IPS-NIHi7 (cell line): Measurements from ENCODE around the gene HSDL2.
"Not testable (repeated sequence)": the region's sequence is repeated elsewhere in the genome, so short reads cannot be mapped to it uniquely, and the experiment has no call there.

ENCODE experiments used
- DNase-seq: peaks from one replicate; pipeline ENCODE4 v3.0.0; 2012; ENCODE audit warnings: mixed read lengths; ENCODE audit errors: extremely low spot score

Gene HSDL2

GRCh38 chr9:112380102-112380824, at the start of gene HSDL2:
Gene HSDL2, plus strand, starts transcription at chr9:112380108. Its CDS starts 56 bp downstream, at chr9:112380164.
- no peak for DNase-seq

GRCh38 chr9:112331674-112331952, 48.3 kb upstream of the HSDL2 start:
- no peak for DNase-seq

- DNase-seq = no peak
These were observed 47.7 kb upstream of the HSDL2 start for GRCh38 chr9:112332214-112332613.

GRCh38 chr9:112332674-112332976, 47.3 kb upstream of the HSDL2 start:
- DNase-seq = peak; percentile 60

GRCh38 chr9:112332977-112333638, 46.8 kb upstream of the HSDL2 start, which contains the start of gene PTBP3:
Gene PTBP3, minus strand, starts transcription at chr9:112333619. Its CDS starts 35,754 bp downstream, at chr9:112297865.
- DNase-seq = no peak

- DNase-seq = peak; percentile 96
These were observed 46.1 kb upstream of the HSDL2 start for GRCh38 chr9:112333639-112334431.

GRCh38 chr9:112334432-112334841, 45.5 kb upstream of the HSDL2 start:
- no peak for DNase-seq

GRCh38 chr9:112337547-112337946, 42.4 kb upstream of the HSDL2 start:
- DNase-seq = no peak

- DNase-seq = no peak
These were observed 41.3 kb upstream of the HSDL2 start for GRCh38 chr9:112338561-112338960.

- DNase-seq = no peak
These were observed 40.0 kb upstream of the HSDL2 start for GRCh38 chr9:112339886-112340285.

GRCh38 chr9:112341730-112342129, 38.2 kb upstream of the HSDL2 start:
- DNase-seq = peak; percentile 13

- peak; percentile 24 for DNase-seq
These were observed 31.5 kb upstream of the HSDL2 start for GRCh38 chr9:112348257-112349007.

GRCh38 chr9:112349008-112349333, 30.9 kb upstream of the HSDL2 start:
- DNase-seq = no peak

GRCh38 chr9:112351184-112351583, 28.7 kb upstream of the HSDL2 start:
- DNase-seq = no peak

- no peak for DNase-seq
These were observed 27.7 kb upstream of the HSDL2 start for GRCh38 chr9:112352209-112352608.

GRCh38 chr9:112354081-112354743, 25.7 kb upstream of the HSDL2 start:
- no peak for DNase-seq

- no peak for DNase-seq
These were observed 24.4 kb upstream of the HSDL2 start for GRCh38 chr9:112355427-112355897.

GRCh38 chr9:112360047-112360804, 19.7 kb upstream of the HSDL2 start:
- DNase-seq = no peak

- DNase-seq = no peak
These were observed 18.3 kb upstream of the HSDL2 start for GRCh38 chr9:112361601-112362000.

GRCh38 chr9:112364761-112365160, 15.1 kb upstream of the HSDL2 start:
- no peak for DNase-seq

- DNase-seq = not testable (repeated sequence)
These were observed 14.7 kb upstream of the HSDL2 start for GRCh38 chr9:112365257-112365656.
